GM15510 (cell line): ENCODE results near the gene KAZN.

Source experiments
- POLR2A ChIP-seq: IDR thresholded peaks from 3 replicates; pipeline ENCODE4 v1.6.1; 2011; ENCODE audit warnings: borderline replicate concordance; ENCODE audit not compliant: insufficient read length; ENCODE audit errors: extremely low read depth

Gene KAZN

DNA sequence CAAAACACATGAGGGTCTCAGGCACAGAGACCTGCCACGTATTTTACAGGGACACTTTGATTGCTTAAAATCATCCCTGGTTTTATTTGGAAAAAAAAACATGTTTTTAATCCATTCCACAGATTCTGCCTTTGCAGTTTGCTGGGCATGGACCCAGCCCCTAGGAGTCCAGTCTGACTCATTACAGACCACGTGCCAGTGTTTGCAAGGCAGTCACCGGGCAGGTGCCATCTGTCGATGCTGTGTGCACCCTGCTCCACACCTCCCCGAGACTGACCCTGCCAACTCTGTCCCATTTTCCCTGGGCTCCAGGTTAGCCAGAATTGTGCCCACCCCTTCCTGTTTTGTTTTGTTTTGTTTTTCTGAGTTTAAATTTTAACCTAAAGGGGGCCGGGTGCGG, 406.6 kb downstream of the KAZN start:
- TF ChIP-seq POLR2A = no peak

DNA sequence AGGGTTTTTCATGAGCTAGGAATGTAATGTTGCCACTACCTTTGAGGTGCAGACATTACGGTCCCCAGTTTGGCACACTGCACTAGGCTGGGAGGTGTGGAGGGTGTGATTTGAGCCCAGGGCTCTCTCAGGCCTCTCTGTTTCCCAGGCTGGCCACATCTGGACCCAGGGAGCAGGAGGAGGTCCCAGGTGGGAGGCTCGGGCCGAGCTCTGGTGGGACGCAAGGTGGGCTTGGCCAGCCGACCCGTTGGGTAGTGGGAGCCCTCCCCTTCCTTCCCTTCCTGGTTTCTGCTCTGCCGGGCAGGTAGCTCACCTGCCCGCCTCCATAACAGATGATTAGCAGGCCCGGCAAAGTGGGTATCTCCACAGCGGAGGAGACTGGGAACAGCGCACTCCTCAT, 408.9 kb downstream of the KAZN start:
- no peak for TF ChIP-seq POLR2A

DNA sequence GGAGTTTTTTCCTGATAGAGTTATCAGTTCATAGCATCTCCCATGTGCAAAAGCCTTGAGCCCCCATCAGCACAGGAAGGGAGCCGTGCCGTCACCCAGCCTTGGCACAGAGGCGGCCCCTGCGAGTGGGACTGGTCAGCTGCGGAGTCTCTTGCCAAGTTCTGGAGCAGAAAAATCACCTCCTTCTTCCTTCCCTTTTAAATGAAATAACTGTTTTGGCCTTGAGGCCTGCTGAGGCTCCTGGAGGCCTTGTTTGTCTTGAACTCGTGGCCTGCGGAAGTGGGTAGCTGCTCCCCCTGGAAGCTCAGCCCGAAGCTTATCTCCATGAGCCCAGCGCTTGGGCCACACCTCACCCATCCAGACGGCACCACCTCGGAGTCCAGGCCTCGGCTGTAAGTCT, 409.4 kb downstream of the KAZN start:
- no peak for TF ChIP-seq POLR2A

DNA sequence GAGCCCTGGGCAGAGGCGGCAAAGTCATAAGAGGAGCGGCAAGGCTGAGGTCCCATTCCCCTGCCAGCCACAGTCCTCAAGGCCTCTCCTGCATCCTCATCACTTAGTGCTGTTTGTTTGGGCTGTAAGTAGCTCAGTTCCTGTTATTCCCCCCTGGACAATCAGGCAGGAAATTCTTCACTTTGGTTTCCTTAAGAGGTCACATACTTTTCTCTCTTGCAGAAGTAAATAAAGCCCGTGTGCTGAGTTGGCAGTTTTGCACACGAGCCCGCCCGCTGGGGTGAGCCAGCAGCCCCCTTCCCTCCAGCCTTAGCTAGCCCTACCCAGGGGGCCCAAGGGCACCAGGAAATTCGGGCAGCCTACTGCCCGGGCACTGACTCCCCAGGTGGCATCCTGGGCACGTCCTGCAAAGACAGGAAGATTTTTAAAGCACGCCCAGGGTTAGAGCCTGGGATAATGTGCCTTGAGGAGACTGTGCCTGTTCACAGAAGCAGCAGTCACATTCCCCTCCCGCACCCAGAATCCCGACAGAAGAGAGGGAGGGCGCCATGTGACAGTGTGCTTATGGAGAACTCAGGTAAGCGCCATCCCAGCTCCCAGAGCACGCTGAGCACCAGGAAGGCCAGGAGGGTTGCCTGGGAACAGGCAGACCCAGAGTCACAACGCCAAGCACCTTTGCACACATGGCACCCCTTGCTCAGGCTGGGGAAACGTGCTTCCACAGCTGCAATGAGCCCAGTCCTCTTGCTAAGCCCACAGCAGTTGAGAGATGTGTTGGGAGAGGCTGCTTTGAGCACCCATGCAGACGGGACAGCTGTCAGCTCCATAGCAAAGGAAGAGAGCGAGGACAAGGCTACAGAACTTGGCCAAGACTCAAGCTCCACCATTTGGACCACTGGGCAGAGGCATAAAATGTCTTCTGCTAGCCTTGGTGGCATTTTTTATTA, 410.6 kb downstream of the KAZN start:
- no peak for TF ChIP-seq POLR2A

DNA sequence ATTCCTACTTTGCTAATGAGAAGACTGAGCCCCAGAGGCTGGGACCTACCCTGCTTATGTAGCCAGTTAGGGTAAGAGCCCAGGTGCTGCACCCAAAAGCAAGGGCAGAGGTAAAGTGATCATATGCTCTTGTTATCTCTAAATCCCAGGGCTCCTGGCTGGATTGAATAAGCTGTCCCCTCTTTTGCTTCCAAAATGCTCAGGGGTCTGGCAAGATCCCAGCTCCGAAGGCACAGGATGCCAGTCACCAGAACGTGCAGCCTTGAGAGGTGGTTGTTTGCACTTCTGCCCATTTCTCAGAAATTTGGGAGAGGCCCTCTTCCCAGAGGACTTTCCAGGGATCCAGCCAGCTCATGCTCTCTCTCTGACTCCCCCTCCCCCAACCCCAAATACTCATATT, 412.7 kb downstream of the KAZN start:
- no peak for TF ChIP-seq POLR2A

DNA sequence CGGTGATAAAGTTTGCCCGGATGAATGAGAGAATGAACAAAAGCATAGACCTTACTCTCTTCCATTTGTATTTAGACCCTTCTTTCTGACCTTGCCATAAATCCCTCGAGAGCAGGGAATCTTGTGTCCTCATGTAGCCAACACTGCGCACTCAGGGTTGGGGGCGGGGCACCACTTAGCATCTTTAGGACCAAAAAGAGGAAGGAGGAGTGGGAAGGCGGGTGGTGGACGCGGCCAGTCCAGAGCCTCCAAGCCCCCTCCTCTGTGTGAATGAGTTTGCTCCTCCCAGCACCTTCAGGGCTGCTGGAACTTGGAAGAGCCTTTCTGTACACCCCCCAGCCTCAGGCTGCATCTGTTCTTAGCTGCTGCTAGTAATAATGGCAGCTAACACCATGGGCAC, 413.2 kb downstream of the KAZN start:
- no peak for TF ChIP-seq POLR2A

DNA sequence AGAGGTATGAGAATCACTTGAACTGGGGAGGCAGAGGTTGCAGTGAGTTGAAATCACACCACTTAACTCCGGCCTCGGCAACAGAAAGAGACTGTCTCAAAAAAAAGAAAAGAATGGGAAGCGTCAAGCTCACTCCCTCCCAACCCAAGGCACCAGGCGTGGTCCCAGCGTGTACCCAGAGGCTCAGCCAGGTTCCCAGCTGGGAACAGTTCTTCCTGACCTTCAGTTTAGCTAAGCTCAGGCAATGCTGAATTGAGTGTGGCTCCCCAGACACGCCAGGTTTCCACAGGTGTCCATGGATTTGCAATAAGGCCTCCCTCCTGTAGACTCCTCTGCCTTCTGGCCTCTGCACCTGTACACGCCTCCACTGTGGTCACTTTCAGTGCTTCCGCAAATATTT, 414.3 kb downstream of the KAZN start:
- no peak for TF ChIP-seq POLR2A

DNA sequence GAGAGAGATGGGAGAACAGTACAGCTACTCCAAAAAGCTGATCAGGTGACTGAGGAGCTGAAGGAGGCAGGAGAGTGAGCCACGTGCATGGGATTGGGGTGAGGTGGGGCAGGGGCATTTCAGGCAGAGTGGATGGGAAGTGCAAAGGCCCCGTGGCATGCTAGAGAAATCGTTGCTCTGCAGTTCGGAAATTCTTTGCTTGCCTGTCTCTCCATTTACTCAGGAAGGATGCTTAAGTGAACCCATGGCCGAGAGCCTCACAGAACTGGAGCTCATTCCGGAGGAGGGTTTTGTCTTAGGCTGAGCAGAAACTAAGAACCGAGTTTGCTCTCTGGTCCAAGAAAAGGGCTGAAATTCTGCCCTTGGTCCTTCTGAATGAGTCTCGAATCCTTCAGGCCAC, 415.3 kb downstream of the KAZN start:
- no peak for TF ChIP-seq POLR2A

DNA sequence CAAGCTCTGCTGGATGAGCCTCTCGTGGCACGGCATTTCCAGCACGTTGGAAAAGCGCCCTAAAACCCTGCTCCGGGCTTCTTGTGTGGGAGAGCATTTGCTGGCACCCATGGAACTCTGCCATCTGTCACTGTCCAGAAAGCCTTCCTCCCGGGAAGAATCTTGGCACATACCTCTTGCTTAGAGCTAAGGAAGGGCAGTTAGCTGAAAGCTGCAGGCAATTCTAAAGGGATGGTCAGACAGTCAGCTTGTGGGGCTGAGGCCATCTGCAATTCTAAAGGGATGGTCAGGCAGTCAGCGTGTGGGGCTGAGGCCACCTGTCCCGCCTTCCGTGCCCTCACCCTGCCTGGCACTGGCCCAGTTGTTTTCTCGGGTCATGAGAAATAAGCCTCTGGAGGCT, 416.0 kb downstream of the KAZN start:
- TF ChIP-seq POLR2A = no peak

DNA sequence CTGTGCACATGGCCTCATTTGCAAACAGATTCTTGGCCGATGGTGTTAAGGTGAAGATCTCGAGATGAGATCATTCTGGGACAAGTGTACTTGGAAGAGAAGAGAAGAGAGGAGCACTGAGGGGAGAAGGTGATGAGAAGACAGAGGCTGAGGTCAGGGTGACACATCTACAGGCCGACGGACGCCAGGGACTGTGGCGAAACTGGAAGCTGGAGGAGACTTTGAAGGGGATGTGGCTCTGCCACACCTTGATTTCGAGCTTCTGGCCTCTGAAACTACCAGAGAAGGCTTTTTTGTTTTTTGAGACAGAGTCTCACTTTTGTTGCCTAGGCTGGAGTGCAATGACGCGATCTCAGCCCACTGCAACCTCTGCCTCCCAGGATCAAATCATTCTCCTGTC, 417.5 kb downstream of the KAZN start:
- no peak for TF ChIP-seq POLR2A

DNA sequence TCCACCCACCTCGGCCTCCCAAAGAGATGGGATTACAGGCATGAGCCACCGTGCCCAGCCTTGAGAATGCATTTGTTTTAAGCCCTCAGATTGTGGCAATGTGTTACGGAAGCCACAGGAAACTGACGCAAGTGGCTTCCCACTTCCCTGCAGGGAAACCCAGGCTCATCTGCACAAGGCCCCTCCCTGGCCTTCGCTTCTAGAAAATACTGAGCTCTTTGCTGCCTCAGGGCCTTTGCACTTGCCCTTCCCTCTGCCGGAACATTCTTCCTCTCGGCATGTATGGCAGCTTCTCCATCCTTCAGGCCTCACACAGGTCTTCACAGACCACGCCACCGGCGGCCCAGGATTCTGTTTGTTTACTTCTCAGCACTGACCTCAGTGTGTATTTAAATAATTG, 418.0 kb downstream of the KAZN start:
- TF ChIP-seq POLR2A = no peak

DNA sequence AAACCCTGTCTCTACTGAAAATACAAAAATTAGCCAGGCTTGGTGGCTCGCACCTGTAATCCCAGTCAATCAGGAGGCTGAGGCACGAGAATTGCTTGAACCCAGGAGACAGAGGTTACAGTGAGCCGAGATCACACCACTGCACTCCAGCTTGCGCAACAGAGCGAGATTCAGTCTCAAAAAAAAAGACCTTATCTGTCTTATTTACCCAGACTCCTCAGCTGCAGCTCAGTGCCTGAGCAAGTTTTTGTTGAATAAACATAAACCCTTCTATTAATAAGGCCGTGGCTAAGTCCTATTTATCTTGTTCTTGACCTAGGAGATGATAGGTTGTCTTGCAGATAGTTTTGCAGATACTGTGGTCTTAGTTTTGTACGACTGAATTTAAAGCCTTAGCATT, 418.6 kb downstream of the KAZN start:
- TF ChIP-seq POLR2A = no peak

DNA sequence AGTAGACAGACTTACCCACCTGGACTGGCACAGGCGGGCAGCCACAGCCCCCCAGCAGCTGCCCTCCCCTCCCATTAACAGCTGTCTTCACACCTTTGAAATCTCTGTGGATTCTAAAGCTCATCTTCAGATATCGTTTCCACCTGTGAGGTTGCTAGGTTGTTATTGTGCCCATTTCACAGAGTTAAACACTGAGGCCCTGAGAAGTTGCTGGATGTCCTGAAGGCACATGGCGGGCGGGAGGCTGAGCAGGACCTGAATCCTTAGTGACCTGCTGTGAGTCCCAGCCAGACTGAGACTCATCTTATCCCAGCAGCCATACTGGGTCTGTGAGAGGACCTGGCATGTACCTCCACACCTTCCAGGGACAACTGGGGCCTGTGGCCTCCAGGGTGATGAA, 420.3 kb downstream of the KAZN start:
- no peak for TF ChIP-seq POLR2A

DNA sequence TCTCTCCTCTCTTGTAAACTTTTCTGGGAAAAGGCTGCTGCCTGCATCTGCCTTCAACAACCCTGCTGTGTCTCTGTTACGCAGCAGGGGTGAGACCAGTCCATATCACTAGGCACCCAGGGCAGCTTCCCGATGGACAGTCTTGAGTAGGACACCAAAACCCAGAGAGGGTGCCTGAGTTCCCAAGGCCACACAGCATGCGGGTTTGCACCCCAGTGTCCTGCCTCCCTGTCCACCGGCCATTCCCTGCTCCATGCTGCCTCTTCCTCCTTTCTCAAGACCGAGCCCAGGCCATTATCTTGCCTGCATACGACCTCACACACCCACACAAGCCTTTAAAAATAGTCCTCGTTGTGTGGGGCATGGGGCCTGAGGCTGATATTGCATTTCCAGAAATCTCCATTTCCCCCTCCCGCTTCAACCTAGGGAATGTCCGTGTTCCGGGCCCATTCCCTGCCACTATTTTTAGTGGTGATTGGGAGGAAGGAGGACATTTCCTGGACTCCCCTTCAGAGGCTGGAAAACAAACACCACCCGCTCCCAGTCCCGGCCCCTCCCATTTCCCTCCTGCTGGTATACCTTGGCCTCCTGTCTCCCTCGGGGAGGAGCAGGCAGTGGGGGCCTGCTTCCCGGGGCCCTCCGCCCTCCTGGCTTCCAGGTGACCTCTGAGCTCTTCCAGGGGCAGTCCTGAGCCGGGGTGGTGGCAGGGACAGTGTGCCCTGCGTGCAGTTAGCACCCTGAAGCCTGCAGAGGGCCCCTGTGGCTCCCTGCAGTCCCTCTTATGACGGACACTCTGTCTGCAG, 422.7 kb downstream of the KAZN start:
- TF ChIP-seq POLR2A = no peak

DNA sequence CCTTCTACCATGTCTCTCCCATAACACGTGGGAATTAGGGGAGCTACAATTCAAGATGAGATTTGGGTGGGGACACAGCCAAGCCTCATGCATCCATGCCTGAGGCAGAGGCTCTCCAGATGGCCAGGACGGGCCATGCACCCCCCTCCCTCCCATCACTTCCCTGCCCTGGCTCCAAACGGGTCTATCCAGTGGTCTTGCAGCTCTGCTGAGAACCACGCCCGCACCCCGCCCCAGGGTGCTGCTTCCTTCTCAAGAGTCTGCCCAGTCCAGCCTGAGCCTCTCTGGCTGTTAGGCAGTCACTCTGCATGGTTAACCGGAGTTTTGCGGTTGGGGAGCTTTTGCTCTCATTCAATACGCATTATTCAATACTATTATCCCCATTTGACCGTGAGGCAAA, 423.6 kb downstream of the KAZN start:
- no peak for TF ChIP-seq POLR2A

DNA sequence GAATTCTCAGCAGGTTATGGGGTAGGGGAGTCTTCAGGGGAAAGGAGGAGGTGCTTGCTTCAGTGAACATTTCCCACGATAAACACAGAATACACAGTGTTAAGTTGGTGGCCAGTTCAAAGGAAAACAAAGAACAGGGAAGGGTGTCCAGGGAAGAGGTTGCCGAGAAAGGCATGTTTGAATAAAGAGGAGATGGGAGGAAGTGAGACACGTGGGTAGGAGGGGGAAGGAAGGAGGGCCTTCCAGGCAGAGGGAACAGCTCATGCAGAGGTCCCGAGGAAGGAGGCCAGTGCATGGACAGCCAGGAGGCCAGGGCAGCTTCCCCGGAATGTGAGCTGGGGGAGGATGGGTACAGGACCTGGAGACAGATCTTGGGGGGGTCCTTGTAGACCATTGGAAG, 424.7 kb downstream of the KAZN start:
- no peak for TF ChIP-seq POLR2A

DNA sequence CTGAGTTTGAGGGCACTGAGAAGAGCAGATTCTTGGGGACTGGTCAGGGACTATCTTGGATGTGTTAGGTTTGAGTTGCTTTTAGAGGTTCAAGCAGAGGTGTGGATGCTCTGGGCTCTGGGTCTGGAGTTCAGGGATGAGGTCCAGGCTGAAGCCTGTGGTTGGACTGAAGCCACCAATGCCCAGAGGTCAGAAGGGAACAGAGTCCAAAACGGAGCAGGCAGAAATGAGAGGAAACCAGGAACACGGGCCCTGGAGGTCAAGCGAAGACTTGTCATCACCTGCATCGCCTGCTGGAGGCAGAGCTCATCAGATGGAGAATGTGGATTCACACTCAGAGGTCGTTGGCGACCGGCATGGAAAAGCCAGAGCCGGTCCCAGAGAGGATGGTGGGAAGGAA, 425.5 kb downstream of the KAZN start:
- no peak for TF ChIP-seq POLR2A

DNA sequence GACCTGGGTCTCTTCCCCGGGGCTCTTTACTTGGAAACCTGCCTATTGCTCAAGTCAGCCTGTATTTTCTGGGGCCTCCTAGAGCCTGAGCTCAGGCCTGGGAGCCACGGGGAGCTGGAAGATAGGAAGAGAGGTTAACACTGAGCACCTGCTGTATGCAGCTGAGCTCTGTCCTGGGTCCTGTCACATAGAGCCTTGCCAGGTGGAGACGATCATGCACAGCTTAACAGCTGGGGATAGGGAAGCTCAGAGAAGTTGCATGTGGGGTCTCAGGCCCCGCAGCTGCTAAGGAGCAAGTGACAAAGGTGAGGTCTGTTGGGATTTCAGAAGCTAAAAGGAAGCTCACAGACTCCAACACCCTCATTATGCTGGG, 427.6 kb downstream of the KAZN start:
- no peak for TF ChIP-seq POLR2A
